Pancreas (tissue), 10 donors: ENCODE results near the gene GRM1. TPM values are rescaled to one million over a fixed set of nuclear protein-coding genes. Genes with fewer than 3 reads are reported as not detected.

ENCODE experiments used
- ATAC-seq, 4 donors: fragments of 200-7000 bp; cut with Tn5 transposase; one replicate each; pipeline versions ENCODE4 v1.8.0 to v1.9.1; 2020; ENCODE audit warnings: mild to moderate bottlenecking in 4 of 4, moderate library complexity in 4 of 4
- DNase-seq, 6 donors: peaks; one replicate each; pipeline ENCODE4 v3.0.0-alpha.2; 2020
- FAIRE-seq: peaks from 2 replicates; lab custom pipeline; 2012; peaks lifted over from hg19 to GRCh38; lab: Jason Lieb, UNC
- H3K27ac ChIP-seq, 4 donors: fragments of 200-600 bp; sonication (generic); 1 replicate in 3 of 4; 2 replicates in 1 of 4; pipeline versions ENCODE4 v1.5.0 to v1.8.0; 2020
- H3K27me3 ChIP-seq, 4 donors: fragments of 200-600 bp; one replicate each; pipeline ENCODE4 v1.8.0; 2021
- H3K36me3 ChIP-seq, 3 donors: fragments of 200-600 bp; sonication (generic) in 1 of 3; one replicate each; pipeline versions ENCODE4 v1.5.0 to v1.8.0; 2020 to 2021
- H3K4me1 ChIP-seq, 3 donors: fragments of 200-600 bp; one replicate each; pipeline ENCODE4 v1.8.0; 2021
- H3K4me3 ChIP-seq, 4 donors: fragments of 200-600 bp; sonication (generic) in 2 of 4; one replicate each; pipeline versions ENCODE4 v1.5.0 to v1.8.0; 2020 to 2021
- H3K9me3 ChIP-seq, 4 donors: fragments of 200-600 bp; one replicate each; pipeline ENCODE4 v1.8.0; 2021
- WGBS, 2 donors: extraction: QIAGEN DNeasy Blood & Tissue Kit; methylation state at CpG; one replicate each; pipeline ENCODE4 v1.1.7; 2013; 5-methylcytosine and 5-hydroxymethylcytosine counted together
- intact Hi-C, 3 donors: fragments of 100-400 bp; cut with DNase I; formaldehyde crosslinking; loops; one replicate each; pipeline versions ENCODE4 v1.11.1 to v1.14.2; 2022
- polyA plus RNA-seq, 2 donors: library from polyadenylated mRNA; stranded (reverse); fragments of 200-250 nt; gene quantifications; one replicate each; pipeline ENCODE4 v1.2.3, GENCODE V29; 2013
- total RNA-seq, 6 donors: library from RNA; stranded (reverse); fragmentation: NEBNext Ultra II Directional in 4 of 6; extraction: Animal tissue kit (Norgen Biotek cat#: 25700) in 4 of 6; gene quantifications; one replicate each; pipeline versions ENCODE4 v1.2.1 to v1.2.4, GENCODE V29; 2021 to 2023
- TF ChIP-seq, protein P1 (sequence below), 4 donors: fragments of 200-600 bp; sonication (generic) in 3 of 4; IDR thresholded peaks; one replicate each; pipeline versions ENCODE4 v1.5.0 to v1.8.0; 2021; ENCODE audit warnings: antibody characterized with exemption in 4 of 4
- donor health status: healthy with polysubstance abuse.
- donor health status: DM: no; HTN: no; CAD: no; lungs with moderate emphysema.
- donor health status: DM: no; HTN: no; CAD: no.
- donor health status: control.
- donor health status: control.
- donor health status: Bipolar disorder and iron deficiency.
- donor health status: DM: yes; HTN: yes; CAD: no.
- donor health status: DM: no; HTN: no; CAD: no.
- donor health status: DM: no; HTN: no; CAD: no.
- donor health status: DM: yes; HTN: yes; CAD: no.

The GRM1 gene
- total and polyA plus RNA-seq, 8 donors: 0.04 to 0.17 (median 0.05) TPM; not detected in 2

DNA sequence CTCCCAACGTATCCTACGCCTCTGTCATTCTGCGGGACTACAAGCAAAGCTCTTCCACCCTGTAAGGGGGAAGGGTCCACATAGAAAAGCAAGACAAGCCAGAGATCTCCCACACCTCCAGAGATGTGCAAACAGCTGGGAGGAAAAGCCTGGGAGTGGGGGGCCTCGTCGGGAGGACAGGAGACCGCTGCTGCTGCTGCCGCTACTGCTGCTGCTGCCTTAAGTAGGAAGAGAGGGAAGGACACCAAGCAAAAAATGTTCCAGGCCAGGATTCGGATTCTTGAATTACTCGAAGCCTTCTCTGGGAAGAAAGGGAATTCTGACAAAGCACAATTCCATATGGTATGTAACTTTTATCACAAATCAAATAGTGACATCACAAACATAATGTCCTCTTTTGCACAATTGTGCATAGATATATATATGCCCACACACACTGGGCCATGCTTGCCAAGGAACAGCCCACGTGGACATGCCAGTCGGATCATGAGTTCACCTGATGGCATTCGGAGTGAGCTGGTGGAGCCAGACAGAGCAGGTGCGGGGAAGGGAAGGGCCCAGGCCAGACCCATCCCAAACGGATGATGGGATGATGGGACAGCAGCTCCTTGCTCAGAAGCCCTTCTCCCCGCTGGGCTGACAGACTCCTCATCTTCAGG lies 406.0 kb downstream of the GRM1 start:
- no peak for FAIRE-seq
- WGBS, 2 donors: 44 to 47% methylated on average over 15 of the region's 15 CpGs
- TF ChIP-seq, protein P1, sequence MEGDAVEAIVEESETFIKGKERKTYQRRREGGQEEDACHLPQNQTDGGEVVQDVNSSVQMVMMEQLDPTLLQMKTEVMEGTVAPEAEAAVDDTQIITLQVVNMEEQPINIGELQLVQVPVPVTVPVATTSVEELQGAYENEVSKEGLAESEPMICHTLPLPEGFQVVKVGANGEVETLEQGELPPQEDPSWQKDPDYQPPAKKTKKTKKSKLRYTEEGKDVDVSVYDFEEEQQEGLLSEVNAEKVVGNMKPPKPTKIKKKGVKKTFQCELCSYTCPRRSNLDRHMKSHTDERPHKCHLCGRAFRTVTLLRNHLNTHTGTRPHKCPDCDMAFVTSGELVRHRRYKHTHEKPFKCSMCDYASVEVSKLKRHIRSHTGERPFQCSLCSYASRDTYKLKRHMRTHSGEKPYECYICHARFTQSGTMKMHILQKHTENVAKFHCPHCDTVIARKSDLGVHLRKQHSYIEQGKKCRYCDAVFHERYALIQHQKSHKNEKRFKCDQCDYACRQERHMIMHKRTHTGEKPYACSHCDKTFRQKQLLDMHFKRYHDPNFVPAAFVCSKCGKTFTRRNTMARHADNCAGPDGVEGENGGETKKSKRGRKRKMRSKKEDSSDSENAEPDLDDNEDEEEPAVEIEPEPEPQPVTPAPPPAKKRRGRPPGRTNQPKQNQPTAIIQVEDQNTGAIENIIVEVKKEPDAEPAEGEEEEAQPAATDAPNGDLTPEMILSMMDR (IDR thresholded peaks at IDR 0.05): no peak
- H3K4me1 ChIP-seq: no peaks in the 10 kb centered on the region
- no peak for DNase-seq
- H3K9me3 ChIP-seq: no peaks in the 10 kb centered on the region
- H3K4me3 ChIP-seq: peak overlapping the region; percentile 3 to 48 (median 23)
- H3K27ac ChIP-seq: no peak overlapping the region
- ATAC-seq: peak in 2 of 4 donors; percentile 31 to 36
- no peaks in the 10 kb centered on the region for H3K27me3 ChIP-seq
- intact Hi-C loops: no loop called here
- no peaks in the 10 kb centered on the region for H3K36me3 ChIP-seq

DNA sequence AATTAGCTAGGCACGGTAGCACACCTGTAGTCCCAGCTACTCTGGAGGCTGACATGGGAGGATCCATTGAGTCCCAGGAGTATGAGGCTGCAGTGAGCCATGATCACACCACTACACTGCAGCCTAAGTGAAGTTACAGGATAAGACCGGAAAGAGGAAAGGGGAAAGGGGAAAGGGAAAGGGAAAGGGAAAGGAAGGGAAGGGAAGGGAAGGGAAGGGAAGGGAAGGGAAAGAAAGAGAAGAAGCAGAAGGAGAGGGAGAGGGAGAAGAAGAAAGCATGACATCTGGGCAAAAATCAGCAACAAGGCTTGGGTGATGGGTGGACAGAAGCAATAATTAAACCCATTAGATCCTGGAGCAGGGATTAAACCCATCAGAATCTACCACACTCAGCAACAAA lies 413.0 kb downstream of the GRM1 start:
- H3K9me3 ChIP-seq: no peaks in the 10 kb centered on the region
- no peak for DNase-seq
- H3K27ac ChIP-seq: no peak overlapping the region
- H3K4me3 ChIP-seq: no peak overlapping the region
- intact Hi-C loops: no loop called here
- no peaks in the 10 kb centered on the region for H3K27me3 ChIP-seq
- WGBS, 2 donors: 71 to 72% methylated on average over 2 of the region's 2 CpGs
- H3K36me3 ChIP-seq: no peaks in the 10 kb centered on the region
- ATAC-seq: no peak
- TF ChIP-seq, protein P1 (IDR thresholded peaks at IDR 0.05): no peak
- FAIRE-seq: no peak
- H3K4me1 ChIP-seq: no peaks in the 10 kb centered on the region

DNA sequence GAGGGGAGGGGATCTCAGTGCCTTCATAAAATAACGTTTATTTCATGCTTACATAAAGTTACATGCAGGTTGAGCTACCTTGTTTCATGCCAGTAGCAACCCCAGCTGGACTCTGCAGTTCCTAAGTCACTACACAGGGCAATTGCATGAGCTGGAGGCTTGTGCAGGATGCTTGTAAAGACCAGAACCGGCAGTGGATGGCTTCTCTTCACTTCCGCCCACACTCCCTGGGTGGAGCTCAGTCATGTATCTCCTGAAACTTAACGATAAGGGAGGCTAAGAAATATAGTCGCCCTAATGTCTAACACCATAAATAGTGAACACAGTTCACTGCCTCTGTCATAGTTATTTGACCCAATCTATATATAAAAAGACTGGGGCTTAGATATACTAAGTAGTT lies 415.3 kb downstream of the GRM1 start:
- Histone ChIP-seq H3K4me3 (no peak overlapping the region), H3K27ac (no peak overlapping the region), H3K9me3 (no peaks in the 10 kb centered on the region), H3K36me3 (no peaks in the 10 kb centered on the region), H3K27me3 (no peaks in the 10 kb centered on the region), H3K4me1 (no peaks in the 10 kb centered on the region)
- DNase-seq (no peak), ATAC-seq (no peak), FAIRE-seq (no peak)
- TF ChIP-seq, protein P1 (IDR thresholded peaks at IDR 0.05): no peak
- intact Hi-C loops: no loop called here
- WGBS, 2 donors: 41 to 45% methylated on average over 5 of the region's 5 CpGs

DNA sequence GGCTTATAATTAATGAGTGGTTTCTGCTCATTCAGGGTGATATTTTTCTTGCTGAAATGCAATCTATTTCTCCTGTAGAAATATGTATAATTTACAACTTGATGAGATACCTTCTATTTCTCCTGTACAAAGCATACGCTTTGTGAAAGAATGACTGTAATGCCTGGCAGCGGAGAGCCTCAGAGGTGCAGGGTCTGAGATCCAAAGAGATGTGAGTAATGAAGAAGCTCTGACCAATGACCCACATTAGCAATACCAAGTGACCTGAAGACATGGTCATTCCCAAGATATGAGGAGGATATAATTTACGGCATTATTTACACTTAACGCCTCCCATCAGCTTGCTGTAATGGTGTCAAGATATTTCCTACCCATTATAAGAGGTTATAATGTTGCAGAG lies 416.4 kb downstream of the GRM1 start:
- WGBS, 2 donors: 79 to 86% methylated on average over 4 of the region's 4 CpGs
- no peaks in the 10 kb centered on the region for H3K9me3 ChIP-seq
- ATAC-seq (no peak), DNase-seq (no peak), FAIRE-seq (no peak)
- no peaks in the 10 kb centered on the region for H3K36me3 ChIP-seq
- H3K27ac ChIP-seq: no peak overlapping the region
- H3K4me1 ChIP-seq: no peaks in the 10 kb centered on the region
- TF ChIP-seq, protein P1 (IDR thresholded peaks at IDR 0.05): no peak
- intact Hi-C loops: no loop called here
- no peaks in the 10 kb centered on the region for H3K27me3 ChIP-seq
- no peak overlapping the region for H3K4me3 ChIP-seq

DNA sequence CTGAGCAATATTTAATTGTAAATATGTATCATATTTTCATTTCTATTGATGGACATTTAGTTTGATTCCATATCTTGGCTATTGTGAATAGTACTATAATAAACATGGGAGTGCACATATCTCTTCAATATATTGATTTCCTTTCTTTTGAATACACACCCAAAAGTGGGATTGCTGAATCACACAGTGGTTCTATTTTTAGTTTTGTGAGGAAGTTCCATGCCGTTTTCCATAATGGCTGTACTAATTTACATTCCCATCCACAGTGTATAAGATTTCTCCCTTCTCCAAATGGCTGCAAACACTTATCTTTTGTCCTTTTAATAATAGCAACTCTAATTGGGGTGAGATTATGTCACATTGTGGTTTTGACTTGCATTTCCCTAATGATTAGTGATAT lies 428.0 kb downstream of the GRM1 start:
- TF ChIP-seq, protein P1 (IDR thresholded peaks at IDR 0.05): no peak
- ATAC-seq (no peak), FAIRE-seq (no peak), DNase-seq (no peak)
- Histone ChIP-seq H3K4me1 (no peaks in the 10 kb centered on the region), H3K36me3 (no peaks in the 10 kb centered on the region), H3K4me3 (no peak overlapping the region), H3K27ac (no peak overlapping the region), H3K27me3 (no peaks in the 10 kb centered on the region), H3K9me3 (no peaks in the 10 kb centered on the region)
- WGBS, 2 donors: 28 to 32% methylated on average over 1 of the region's 1 CpG
- intact Hi-C loops: no loop called here
